H1 (cell line): Measurements from ENCODE around the gene KRCC1.

Source experiments
- CTCF ChIP-seq, 3 experiments: IDR thresholded peaks; 1 replicate in 2 of 3; 2 replicates in 1 of 3; pipeline versions ENCODE4 v1.5.1 to v1.6.1; 2011; ENCODE audit warnings: low read length in 3 of 3, mild to moderate bottlenecking in 3 of 3, inconsistent platforms in 2 of 3, low read depth in 1 of 3, moderate library complexity in 1 of 3; ENCODE audit not compliant: insufficient read depth in 1 of 3; ENCODE audit errors: control extremely low read depth in 1 of 3
- KDM1A ChIP-seq: fragments of 200-600, 300-600 bp; sonication (generic); IDR thresholded peaks from 2 replicates; pipeline ENCODE4 v1.7.1; 2016; ENCODE audit warnings: mild to moderate bottlenecking, low read length, borderline replicate concordance
- RAD21 ChIP-seq, 2 experiments: IDR thresholded peaks in 1 of 2; conservative IDR thresholded peaks in 1 of 2; 2 replicates each; pipeline ENCODE4 v1.6.1; 2011; ENCODE audit warnings: low read depth in 2 of 2, low read length in 2 of 2, improper control_type of control experiment in 1 of 2, inconsistent platforms in 1 of 2, mild to moderate bottlenecking in 1 of 2, moderate library complexity in 1 of 2
- TBP ChIP-seq: IDR thresholded peaks from 2 replicates; pipeline ENCODE4 v1.6.1; 2011; ENCODE audit warnings: low read depth, low read length, improper control_type of control experiment
- ZNF274 ChIP-seq: IDR thresholded peaks from 2 replicates; pipeline ENCODE4 v1.7.0; 2012; ENCODE audit warnings: low read length, borderline replicate concordance; ENCODE audit errors: extremely low read depth

GRCh38 chr2:88085602-88086001 lies 30.0 kb upstream of the KRCC1 start:
- TF ChIP-seq CTCF (IDR thresholded peaks at IDR 0.05; ENCODE audit: control extremely low read depth in 1 of 3, insufficient read depth in 1 of 3, low read depth in 1 of 3, low read length in 3 of 3) (no peak), RAD21 (IDR thresholded peaks at IDR 0.05 in 1 of 2, conservative IDR thresholded peaks at IDR 0.05 in 1 of 2; ENCODE audit: low read depth in 2 of 2, low read length in 2 of 2) (no peak), ZNF274 (no peak), KDM1A (no peak), TBP (no peak)
